Nucleus accumbens (tissue), 56 donors: ENCODE results near the gene JAGN1.
"Not testable (repeated sequence)": the region's sequence is repeated elsewhere in the genome, so short reads cannot be mapped to it uniquely, and the experiment has no call there.

Experiments used
- DNase-seq, 56 donors: peaks; one replicate each; lab custom pipeline; 2025; lab: John Stamatoyannopoulos, UW

JAGN1 gene

GRCh38 chr3:9890249-9891071 is at the start of gene JAGN1:
JAGN1 (plus strand) TSS chr3:9890610; CDS start chr3:9890723, 113 bp downstream.
- peak in 55 of 56 donors; percentile 18 to 95 (median 87) for DNase-seq

GRCh38 chr3:9841015-9841414 is 49.4 kb upstream of the JAGN1 start:
- DNase-seq, result no peak

- DNase-seq, result peak; percentile 68 to 99 (median 95)
Observed at GRCh38 chr3:9843715-9844438, 46.5 kb upstream of the JAGN1 start, which contains the start of gene RPUSD3. RPUSD3 (minus strand) TSS chr3:9844008; CDS start chr3:9843990, 18 bp downstream.

DNA sequence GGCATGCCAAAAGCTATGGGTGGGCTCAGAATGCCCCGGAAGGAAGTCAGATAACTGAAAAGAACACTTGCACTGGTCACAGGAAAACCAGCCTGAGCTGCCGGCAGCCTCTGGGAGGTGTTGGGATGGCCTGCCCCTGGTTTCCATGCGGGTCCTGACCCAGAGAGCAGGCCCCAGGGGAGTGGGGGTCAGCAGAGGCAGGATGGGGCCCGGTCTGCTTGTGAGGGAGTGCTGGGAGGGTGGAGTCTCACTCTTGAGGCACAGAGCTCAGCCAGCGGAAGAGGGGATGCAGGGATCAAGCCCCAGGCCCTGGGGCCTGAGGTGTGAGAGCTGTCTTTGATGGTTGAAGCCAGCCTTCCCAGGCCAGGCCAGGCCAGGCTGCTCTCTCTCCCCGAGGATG is 44.2 kb upstream of the JAGN1 start:
- DNase-seq, result no peak

DNA sequence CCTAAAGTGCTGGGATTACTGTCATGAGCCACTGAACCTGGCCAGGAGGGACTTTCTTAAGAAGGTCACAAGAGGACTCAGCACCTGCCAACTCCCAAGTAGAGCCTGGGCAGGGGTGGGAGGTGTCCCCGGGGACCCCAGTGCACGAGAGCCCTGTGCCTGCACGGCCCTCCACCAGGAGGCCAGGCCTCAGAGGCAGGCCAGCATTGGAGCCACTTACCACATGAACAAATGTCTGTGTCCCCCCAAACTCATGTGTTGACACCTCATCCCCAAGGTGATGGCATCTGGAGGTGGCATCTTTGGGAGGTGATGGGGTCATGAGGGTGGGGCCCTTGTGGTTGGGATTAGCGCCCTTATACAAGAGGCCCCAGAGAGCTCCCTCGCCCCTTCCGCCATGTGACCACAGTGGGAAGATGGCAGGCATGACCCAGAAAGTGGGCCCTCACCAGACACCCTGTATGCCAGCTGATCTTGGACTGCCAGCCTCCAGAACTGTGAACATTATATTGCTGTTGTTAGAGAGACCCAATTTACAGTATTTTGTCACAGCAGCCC is 43.4 kb upstream of the JAGN1 start:
- DNase-seq, result no peak

GRCh38 chr3:9847870-9848269 is 42.5 kb upstream of the JAGN1 start:
- DNase-seq, result not testable (repeated sequence)

- peak in 1 of 56 donors; percentile 28 for DNase-seq
Observed at GRCh38 chr3:9848860-9849259, 41.5 kb upstream of the JAGN1 start.

GRCh38 chr3:9851383-9851782 is 39.0 kb upstream of the JAGN1 start:
- DNase-seq, result peak in 12 of 56 donors; percentile 6 to 34 (median 18)

DNA sequence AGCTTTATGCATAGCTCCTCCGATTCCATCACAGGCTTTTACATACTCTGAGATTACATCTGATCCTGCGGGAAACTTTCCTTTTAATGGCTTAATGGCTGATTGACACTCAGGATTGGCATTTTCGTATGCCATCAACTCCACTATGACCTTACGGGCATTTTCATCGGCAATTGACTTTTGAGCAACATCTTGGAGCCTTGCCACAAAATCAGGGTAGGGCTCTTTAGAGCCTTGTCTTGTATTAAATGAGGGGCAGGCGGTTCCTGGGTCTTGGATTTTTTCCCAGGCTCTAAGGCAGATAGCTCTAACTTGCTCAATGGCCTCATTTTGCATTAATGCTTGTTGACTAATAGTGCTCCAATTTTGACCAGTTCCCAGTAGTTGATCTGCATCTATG is 38.5 kb upstream of the JAGN1 start:
- peak in 1 of 56 donors; percentile 42 for DNase-seq

GRCh38 chr3:9852528-9852927 is 37.9 kb upstream of the JAGN1 start:
- DNase-seq, result no peak

DNA sequence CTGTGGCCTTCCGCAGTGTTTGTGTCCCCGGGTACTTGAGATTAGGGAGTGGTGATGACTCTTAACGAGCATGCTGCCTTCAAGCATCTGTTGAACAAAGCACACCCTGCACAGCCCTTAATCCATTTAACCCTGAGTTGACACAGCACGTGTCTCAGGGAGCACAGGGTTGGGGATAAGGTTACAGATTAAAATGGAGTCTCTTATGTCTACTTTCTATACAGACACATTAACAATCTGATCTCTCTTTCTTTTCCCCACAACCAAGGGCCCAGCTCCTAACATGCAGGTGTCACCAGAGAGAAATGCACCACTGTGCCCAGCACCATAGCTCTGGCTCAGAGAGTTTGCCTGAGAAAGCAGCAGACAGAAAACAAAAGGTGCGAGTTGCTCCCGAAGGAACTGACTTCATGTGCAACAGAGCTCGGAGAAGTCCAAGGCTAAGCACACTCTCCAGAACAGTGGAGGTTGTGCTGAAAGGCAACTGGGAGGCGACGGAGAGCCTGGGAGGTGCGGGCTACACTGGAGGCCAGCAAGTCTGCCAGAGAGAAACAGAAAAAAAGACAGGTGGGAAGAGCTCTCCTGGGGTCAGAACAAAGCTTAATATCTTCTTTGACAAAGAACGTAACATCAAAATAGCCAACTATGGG is 36.0 kb upstream of the JAGN1 start:
- not testable (repeated sequence) for DNase-seq

DNA sequence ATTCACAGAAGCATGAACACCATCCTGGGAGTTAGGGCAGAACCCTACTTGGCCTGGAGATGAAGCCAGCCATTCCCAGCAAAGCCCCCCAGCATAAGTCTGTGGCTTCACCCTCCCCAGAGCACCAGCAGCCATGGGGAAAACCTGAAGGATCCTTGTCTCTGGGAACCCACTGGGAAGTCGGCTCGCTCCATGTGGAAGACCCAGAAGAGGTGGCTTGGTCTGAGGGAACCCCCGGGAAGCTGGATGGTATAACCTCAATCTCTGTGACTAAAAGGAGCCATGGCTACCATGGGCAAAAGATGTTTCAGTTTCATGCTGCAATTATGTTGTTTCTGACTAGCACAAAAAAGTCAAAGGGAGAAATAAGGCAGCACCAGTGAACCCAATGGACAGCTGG is 34.8 kb upstream of the JAGN1 start:
- no peak for DNase-seq

DNA sequence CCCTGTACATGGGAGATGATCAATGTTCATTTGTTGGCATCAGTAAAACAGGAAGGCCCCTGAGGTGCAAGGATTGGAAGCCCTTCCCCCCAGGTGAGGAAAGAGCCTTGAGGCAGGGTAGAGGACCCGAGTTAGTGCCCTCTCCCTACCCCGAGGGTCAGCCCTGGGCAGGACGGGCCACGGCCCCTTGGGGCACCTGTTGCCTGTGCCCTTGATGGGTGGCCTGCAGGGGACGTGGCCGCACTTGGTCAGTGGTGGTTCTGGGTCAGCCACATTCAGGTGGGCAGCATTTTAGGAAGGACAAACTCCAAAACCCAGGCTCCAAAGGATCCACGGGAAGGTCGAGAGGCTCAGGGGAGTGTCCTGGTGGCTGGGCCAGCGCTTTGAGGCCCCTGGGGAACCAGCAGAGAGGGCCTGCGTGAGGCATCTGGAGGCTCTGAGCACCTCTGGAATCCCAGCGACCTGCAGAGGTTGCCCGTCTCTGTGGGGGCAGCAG is 30.8 kb upstream of the JAGN1 start:
- DNase-seq, result no peak

- DNase-seq, result no peak
Observed at GRCh38 chr3:9861201-9861600, 29.2 kb upstream of the JAGN1 start.

- no peak for DNase-seq
Observed at GRCh38 chr3:9861626-9862130, 28.7 kb upstream of the JAGN1 start.

GRCh38 chr3:9862391-9863057 is 27.9 kb upstream of the JAGN1 start:
- DNase-seq, result peak in 1 of 56 donors; percentile 27

DNA sequence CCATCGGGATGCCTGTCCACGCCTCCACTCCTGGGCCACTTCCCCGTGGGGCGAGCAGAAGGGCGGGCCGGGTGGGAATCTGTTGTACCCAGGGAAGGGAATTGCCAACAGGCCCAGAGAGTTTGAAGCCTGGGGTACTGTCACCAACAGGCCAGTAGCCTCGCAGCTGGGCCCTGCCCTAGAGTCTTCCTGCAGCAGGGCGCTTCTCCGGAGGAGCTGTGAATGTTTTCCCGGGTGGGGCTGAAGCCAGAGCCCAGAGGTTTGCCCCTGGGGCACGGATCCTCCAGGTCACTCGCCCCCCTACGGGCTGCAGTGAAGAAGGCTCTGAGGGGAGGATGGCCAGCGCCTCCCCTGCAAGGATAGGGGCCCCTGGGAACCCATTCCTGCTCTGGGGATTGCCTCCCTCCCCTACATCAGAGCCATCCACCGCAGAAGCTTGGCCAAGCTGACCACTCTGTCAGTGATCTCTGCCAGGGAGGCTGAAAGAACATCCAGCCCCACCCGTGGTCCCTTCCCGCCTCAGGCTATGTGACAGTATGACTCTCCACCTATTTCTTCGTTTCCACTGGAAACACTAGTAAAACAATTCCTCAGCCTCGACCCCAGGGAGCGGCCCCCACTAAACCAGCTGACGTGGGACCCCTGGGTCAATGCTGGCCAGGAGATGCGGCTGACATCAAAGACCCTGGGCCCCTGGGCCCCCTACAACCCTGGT is 27.2 kb upstream of the JAGN1 start:
- DNase-seq, result no peak

DNA sequence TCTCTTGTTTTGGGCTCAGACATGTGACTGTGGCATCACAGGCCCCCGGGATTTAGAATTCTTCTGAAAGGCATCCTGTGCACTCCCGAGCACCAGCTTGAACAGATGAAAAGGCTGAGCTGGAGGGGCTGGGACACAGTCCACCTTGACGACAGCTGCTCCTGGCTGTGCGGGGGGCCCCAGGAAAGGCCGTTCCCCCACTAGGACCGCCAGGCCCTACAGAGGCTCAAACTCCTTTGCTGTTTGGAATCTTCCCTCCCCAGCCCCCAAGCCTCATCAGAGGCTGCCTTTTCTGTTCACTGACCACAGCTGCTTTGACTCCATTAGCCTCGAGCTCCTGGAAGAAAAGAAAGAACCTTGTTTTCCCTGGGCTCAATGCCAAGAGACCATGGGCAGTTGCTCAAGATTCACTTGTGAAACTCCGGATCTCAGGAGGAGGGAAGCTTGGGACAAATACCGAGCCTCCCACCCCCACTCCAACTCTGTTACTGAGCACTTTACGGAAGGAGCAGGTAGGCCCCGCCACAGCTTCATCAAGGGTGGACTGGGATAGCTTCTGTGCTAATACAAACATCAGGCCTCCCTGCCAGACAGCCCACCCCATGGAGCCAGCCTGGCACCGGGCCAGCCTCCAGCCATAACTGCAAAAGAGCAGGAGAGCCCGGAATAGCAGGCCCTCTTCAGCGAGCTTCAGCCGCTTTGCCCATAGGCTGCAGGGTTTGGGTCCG is 26.0 kb upstream of the JAGN1 start:
- DNase-seq, result peak in 49 of 56 donors; percentile 10 to 84 (median 55)
